GM18505 (cell line): ENCODE measurements around the gene ARVCF.
A peak's percentile ranks its signal among the peaks of the same experiment; 100 is the strongest.

Experiments used
- ATAC-seq: cut with Tn5 transposase; IDR thresholded peaks from one replicate; pipeline ENCODE4 v1.9.1; 2021; ENCODE audit not compliant: unreplicated experiment
- POLR2A ChIP-seq: IDR thresholded peaks from 4 replicates; pipeline ENCODE4 v1.6.1; 2011; ENCODE audit warnings: borderline replicate concordance; ENCODE audit not compliant: insufficient read depth, insufficient read length; ENCODE audit errors: extremely low read depth

The ARVCF gene

GRCh38 chr22:19958083-19959042 is 58.3 kb downstream of the ARVCF start:
- no peak for ATAC-seq
- TF ChIP-seq POLR2A = no peak

- no peak for ATAC-seq
- no peak for TF ChIP-seq POLR2A
Observed at GRCh38 chr22:19957445-19957844, 59.2 kb downstream of the ARVCF start.

- ATAC-seq = no peak
- no peak for TF ChIP-seq POLR2A
Observed at GRCh38 chr22:19955241-19956128, 61.1 kb downstream of the ARVCF start.

- ATAC-seq = no peak
- no peak for TF ChIP-seq POLR2A
Observed at GRCh38 chr22:19951346-19951745, 65.3 kb downstream of the ARVCF start.

GRCh38 chr22:19948057-19948760 is 68.4 kb downstream of the ARVCF start:
- no peak for ATAC-seq
- no peak for TF ChIP-seq POLR2A

- ATAC-seq = no peak
- no peak for TF ChIP-seq POLR2A
Observed at GRCh38 chr22:19943082-19944026, 73.3 kb downstream of the ARVCF start.

- ATAC-seq = no peak
Observed at GRCh38 chr22:19942157-19943081, 74.2 kb downstream of the ARVCF start.

GRCh38 chr22:19941365-19942082 is 75.1 kb downstream of the ARVCF start, which contains the start of the genes COMT and TXNRD2:
Gene COMT (plus strand): TSS chr22:19941772. CDS start chr22:19962527, 20,755 bp downstream.
Gene TXNRD2 (minus strand): TSS chr22:19941818. CDS start chr22:19941803, 15 bp downstream.
- no peak for ATAC-seq
- peak; percentile 88 for TF ChIP-seq POLR2A

More at GRCh38 chr22:19942157-19943081, 74.2 kb downstream of the ARVCF start:
- TF ChIP-seq POLR2A = no peak

GRCh38 chr22:19940536-19941364 is 75.9 kb downstream of the ARVCF start:
- no peak for ATAC-seq
- no peak for TF ChIP-seq POLR2A
